ENCODE measurements around the gene ANKFY1. TPM values are rescaled to one million over a fixed set of nuclear protein-coding genes. Genes with fewer than 3 reads are reported as not detected.

The ANKFY1 gene
- total RNA-seq, 1 experiment from 2014 or later = 38.9 TPM

GRCh38 chr17:4143563-4144421, 120.0 kb downstream of the ANKFY1 start:
- no peaks in the 10 kb centered on the region for H3K9me3 ChIP-seq (ENCODE audit: control insufficient read depth in 1 of 2, insufficient read depth in 1 of 2, low read depth in 1 of 2, low read length in 2 of 2)
- TSS peak; percentile 61 for BruUV-seq (replicated peaks)
- H3K4me2 ChIP-seq (ENCODE audit: low read length) = peak overlapping the region; percentile 76
- peak overlapping the region; percentile 98 for H3K9ac ChIP-seq (ENCODE audit: low read length)
- DNase-seq (ENCODE audit: low read depth, low spot score) = peak; percentile 87
- no peaks in the 10 kb centered on the region for H3K36me3 ChIP-seq (ENCODE audit: control insufficient read depth in 1 of 2, insufficient read depth in 2 of 2, low read length in 2 of 2)
- no peaks in the 10 kb centered on the region for H3K9me2 ChIP-seq (ENCODE audit: insufficient read depth)
- no peak overlapping the region for H2AFZ ChIP-seq (ENCODE audit: low read depth, low read length, poor library complexity, severe bottlenecking)
- ATAC-seq = peak; percentile 80
- ChIA-PET POLR2A (interaction anchor here (0.9 to 2.0 kb wide), 4 partner anchors 9 to 301 kb away, joined by 3 to 13 read pairs (median 4); no protein-coding TSS in a partner anchor), RAD21 (ENCODE audit: low non-redundant PET in 1 of 2, low total read pairs in 2 of 2, uncharacterized antibody in 2 of 2, unreplicated experiment in 2 of 2) (interaction anchor here in 1 of 2 experiments (0.5 kb wide), 1 partner anchor 242 kb away, joined by 3 read pairs; no protein-coding TSS in a partner anchor), CTCF (interaction anchor here (1.6 kb wide), 1 partner anchor 406 kb away, joined by 6 read pairs; no protein-coding TSS in a partner anchor)
- H3K27me3 ChIP-seq (ENCODE audit: insufficient read depth, low read length) = no peaks in the 10 kb centered on the region
- H3K4me3 ChIP-seq (replicated peaks in 1 of 2; ENCODE audit: low read depth in 1 of 2, low read length in 2 of 2) = peak overlapping the region; percentile 92 to 96
- H4K20me1 ChIP-seq (ENCODE audit: insufficient read depth) = no peaks in the 10 kb centered on the region
- peaks cover 7 to 17% of the 10 kb centered on the region in 2 experiments; a peak in 2 of 4 replicates for H3K4me1 ChIP-seq (ENCODE audit: control insufficient read depth in 1 of 2, insufficient read depth in 2 of 2, low read length in 2 of 2)
- intact Hi-C loops (cut with micrococcal nuclease) = loop anchor here (5.0 kb wide), 1 partner anchor 224 kb away; the partner anchor contains the start of gene UBE2G1
- H3K27ac ChIP-seq (ENCODE audit: low read depth, low read length) = peak overlapping the region; percentile 96
- peaks cover 41% of the 10 kb centered on the region for H3K79me2 ChIP-seq (ENCODE audit: insufficient read depth, low read length)
- TF ChIP-seq SRF (IDR thresholded peaks at IDR 0.05; ENCODE audit: low read depth) = no peak
- no peak for TF ChIP-seq ZNF274 (IDR thresholded peaks at IDR 0.05; ENCODE audit: low read depth, low read length)
- no peak for TF ChIP-seq CTCF (IDR thresholded peaks at IDR 0.05 in 2 of 3, conservative IDR thresholded peaks at IDR 0.05 in 1 of 3; ENCODE audit: borderline replicate concordance in 1 of 3, insufficient read depth in 1 of 3, low read depth in 2 of 3, low read length in 2 of 3)
- no peak for TF ChIP-seq EZH2 (IDR thresholded peaks at IDR 0.05)
- no peak for TF ChIP-seq ELF1 (IDR thresholded peaks at IDR 0.05; ENCODE audit: borderline replicate concordance, low read depth)
- TF ChIP-seq POLR2AphosphoS5 (IDR thresholded peaks at IDR 0.05; ENCODE audit: low read depth, low read length) = peak; percentile 93
- TF ChIP-seq ATF3 (IDR thresholded peaks at IDR 0.05) = no peak
- no peak for TF ChIP-seq JUND (IDR thresholded peaks at IDR 0.05)
- TF ChIP-seq SIN3A (IDR thresholded peaks at IDR 0.05; ENCODE audit: low read depth) = 0 out of 2 replicates have a peak, but pooled peaks have one; percentile 15
- peak; percentile 81 for TF ChIP-seq POLR2A (IDR thresholded peaks at IDR 0.05; ENCODE audit: borderline replicate concordance, extremely low read depth, insufficient read depth, insufficient read length)
- no peak for TF ChIP-seq ZBTB33 (IDR thresholded peaks at IDR 0.05; ENCODE audit: extremely low read depth, insufficient replicate concordance, low read length)
- 0 out of 2 replicates have a peak, but pooled peaks have one; percentile 13 for TF ChIP-seq CBX3 (IDR thresholded peaks at IDR 0.05; ENCODE audit: low read depth)
- peak; percentile 37 for TF ChIP-seq TCF7L2 (IDR thresholded peaks at IDR 0.05; ENCODE audit: borderline replicate concordance, extremely low read depth, insufficient read depth, insufficient read length)
- TF ChIP-seq REST (IDR thresholded peaks at IDR 0.05; ENCODE audit: low read depth) = no peak
- no peak for TF ChIP-seq EZH2phosphoT487 (IDR thresholded peaks at IDR 0.05; ENCODE audit: borderline replicate concordance)
- TF ChIP-seq YY1 (IDR thresholded peaks at IDR 0.05; ENCODE audit: extremely low read depth, insufficient replicate concordance, low read depth, low read length) = peak; percentile 92
- no peak for TF ChIP-seq RAD21 (IDR thresholded peaks at IDR 0.05; ENCODE audit: low read depth)

All from HCT116 (cell line).